ENCODE data around the gene PTMS. TPM values are rescaled to one million over a fixed set of nuclear protein-coding genes. Genes with fewer than 3 reads are reported as not detected.

PTMS gene
- total and polyA plus RNA-seq, 2 of the 13 experiments (the other 11 are each of a cell fraction or from before 2014, with no cell fraction given) = 40.5 to 82.4 TPM

- Histone ChIP-seq H3K9ac (ENCODE audit: insufficient read depth, low read depth, low read length) (peak overlapping the region; percentile 29; the same call in 1 of the 2 replicates), H3K27me3 (ENCODE audit: control insufficient read depth in 1 of 2, insufficient read depth in 2 of 2, low read length in 2 of 2) (no peaks in the 10 kb centered on the region), H3K4me2 (ENCODE audit: low read depth, low read length) (0 out of 2 replicates have a peak overlapping the region, but pooled peaks have one; percentile 20), H3K79me2 (ENCODE audit: insufficient read depth, low read length) (peaks cover 3% of the 10 kb centered on the region), H3K4me1 (ENCODE audit: insufficient read depth, low read length) (peaks cover 27% of the 10 kb centered on the region), H2AFZ (ENCODE audit: low read length) (no peak overlapping the region), H3K4me3 (replicated peaks in 1 of 3; ENCODE audit: insufficient read depth in 1 of 3, low read depth in 2 of 3, low read length in 3 of 3) (no peak overlapping the region), H4K20me1 (ENCODE audit: insufficient read depth, low read length) (no peaks in the 10 kb centered on the region), H3K27ac (ENCODE audit: extremely low read length, insufficient read depth, low read length) (no peak overlapping the region), H3K9me3 (ENCODE audit: low read length) (no peaks in the 10 kb centered on the region), H3K36me3 (replicated peaks in 1 of 2; ENCODE audit: control insufficient read depth in 1 of 2, insufficient read depth in 2 of 2, low read length in 2 of 2) (peaks cover 6 to 25% of the 10 kb centered on the region in 2 experiments; a peak in 4 of 5 replicates)
- CTCF ChIA-PET (ENCODE audit: low intra/inter-chr PET ratio, low total read pairs) = no interaction called here
- in situ Hi-C loops (cut with HindIII; ENCODE audit: extremely low pct_ligation_motif_present, low pct_unique_long_range_greater_than_20kb) (no loop called here), intact Hi-C loops (cut with micrococcal nuclease; ENCODE audit: unreplicated experiment) (loop anchor here (2.0 kb wide), 1 partner anchor 37 kb away; the partner anchor contains the start of gene ZNF384)
- POLR2A ChIA-PET = interaction anchor here (1.9 to 2.6 kb wide), 2 partner anchors 8 to 28 kb away, joined by 10 to 54 read pairs; partner anchors contain the start of gene MLF2
- BruUV-seq (replicated peaks) = no TSS peak
- DNase-seq (ENCODE audit: low spot score) = no peak
- 98% methylated on average over 7 of the region's 7 CpGs for WGBS (ENCODE audit: low lambda C conversion rate)
- FAIRE-seq = no peak
- no peak for ATAC-seq
- TF ChIP-seq IRF9 (CRISPR knock-in tag; IDR thresholded peaks at IDR 0.05; ENCODE audit: borderline replicate concordance) (no peak), NFATC3 (CRISPR knock-in tag; IDR thresholded peaks at IDR 0.05) (no peak), SETDB1 (CRISPR knock-in tag; IDR thresholded peaks at IDR 0.05; ENCODE audit: borderline replicate concordance) (no peak), EEA1 (CRISPR knock-in tag; IDR thresholded peaks at IDR 0.05; ENCODE audit: borderline replicate concordance) (no peak), MTA3 (CRISPR knock-in tag; IDR thresholded peaks at IDR 0.05) (no peak), FOXM1 (CRISPR knock-in tag; IDR thresholded peaks at IDR 0.05) (no peak), ZNF580 (CRISPR knock-in tag; IDR thresholded peaks at IDR 0.05; ENCODE audit: borderline replicate concordance, low read depth) (no peak), CTCF (CRISPR knock-in tag; IDR thresholded peaks at IDR 0.05) (no peak), MAFF (IDR thresholded peaks at IDR 0.05; ENCODE audit: low read depth, low read length) (no peak), MXD1 (CRISPR knock-in tag; IDR thresholded peaks at IDR 0.05) (no peak), ZNF432 (CRISPR knock-in tag; IDR thresholded peaks at IDR 0.05; ENCODE audit: borderline replicate concordance) (no peak), SNAPC4 (CRISPR knock-in tag; IDR thresholded peaks at IDR 0.05) (no peak), KLF12 (CRISPR knock-in tag; IDR thresholded peaks at IDR 0.05; ENCODE audit: borderline replicate concordance) (no peak), ZNF766 (CRISPR knock-in tag; IDR thresholded peaks at IDR 0.05; ENCODE audit: borderline replicate concordance) (no peak), ARHGAP35 (CRISPR knock-in tag; IDR thresholded peaks at IDR 0.05; ENCODE audit: borderline replicate concordance) (no peak), ZNF83 (CRISPR knock-in tag; IDR thresholded peaks at IDR 0.05; ENCODE audit: borderline replicate concordance) (no peak)
Observed at GRCh38 chr12:6725350-6725749, 40.8 kb upstream of the PTMS start.

Measured in HepG2 (cell line).